ENCODE measurements around the gene SLC23A2.

Gene SLC23A2

GRCh38 chr20:4844751-4845465, 156.4 kb downstream of the SLC23A2 start:
- no peak for DNase-seq (ENCODE audit: low read depth in 2 of 2)

- no peak for DNase-seq (ENCODE audit: low read depth in 2 of 2)
Observed at GRCh38 chr20:4844325-4844724, 157.0 kb downstream of the SLC23A2 start.

DNA sequence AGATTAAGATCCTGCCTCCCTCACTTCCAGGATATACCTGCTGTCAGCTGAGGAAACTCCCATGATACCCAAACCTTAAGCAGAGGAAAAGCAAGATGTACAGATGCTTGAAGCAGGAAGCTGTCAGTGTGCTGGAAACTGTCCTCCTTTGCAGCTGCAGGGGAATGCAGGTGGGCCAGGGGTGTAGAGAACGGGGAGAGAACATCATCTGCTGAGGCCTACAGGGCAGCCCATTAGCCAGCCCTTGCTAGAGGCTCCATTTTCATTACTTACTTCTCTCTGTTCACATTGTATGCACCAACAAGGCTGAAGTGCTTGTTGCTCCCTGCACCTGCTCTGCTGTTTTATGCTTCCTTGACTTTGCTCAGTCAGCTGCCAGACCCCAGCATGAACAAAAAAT, 160.5 kb downstream of the SLC23A2 start:
- no peak for DNase-seq (ENCODE audit: low read depth in 2 of 2)

- DNase-seq (ENCODE audit: low read depth in 2 of 2), result no peak
Observed at GRCh38 chr20:4838526-4838925, 162.8 kb downstream of the SLC23A2 start.

DNA sequence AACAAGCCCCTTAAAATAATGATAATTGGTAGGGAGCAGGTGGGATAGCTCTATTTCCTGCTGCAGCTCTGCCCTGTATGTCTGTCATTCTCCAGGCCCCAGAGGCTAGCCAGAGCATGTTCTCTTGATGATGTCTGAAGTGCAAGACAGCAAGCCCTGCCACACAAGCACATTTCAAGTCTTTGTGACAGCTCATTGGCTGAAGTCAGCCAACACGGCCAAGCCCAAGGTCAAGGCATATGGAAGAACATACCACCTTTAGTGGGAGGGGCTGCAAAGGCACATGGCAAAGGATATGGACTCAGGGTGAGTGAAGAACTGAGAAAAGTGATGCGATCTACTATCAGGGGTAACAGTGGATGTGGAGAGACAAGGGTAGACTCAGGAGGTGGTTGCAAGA, 163.6 kb downstream of the SLC23A2 start:
- no peak for DNase-seq (ENCODE audit: low read depth in 2 of 2)

DNA sequence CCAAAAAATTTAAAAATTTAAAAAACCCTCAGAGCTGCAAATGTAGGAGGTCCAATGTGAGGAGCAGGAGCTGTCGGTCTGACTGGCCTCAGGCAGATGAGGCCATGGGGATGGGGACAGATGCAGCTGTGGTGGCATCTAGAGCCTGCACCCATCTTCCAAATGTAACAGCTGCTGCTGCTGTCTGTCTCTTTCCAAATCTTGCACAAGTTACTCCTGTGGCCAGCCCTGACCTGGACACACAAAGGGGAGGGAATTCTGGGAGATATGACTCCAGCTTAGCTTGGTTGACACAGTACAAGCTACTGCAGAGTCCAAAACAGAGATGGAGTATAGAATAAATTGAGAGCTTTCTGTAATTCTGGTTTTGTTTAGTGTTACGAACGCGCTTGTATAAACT, 164.4 kb downstream of the SLC23A2 start:
- no peak for DNase-seq (ENCODE audit: low read depth in 2 of 2)

DNA sequence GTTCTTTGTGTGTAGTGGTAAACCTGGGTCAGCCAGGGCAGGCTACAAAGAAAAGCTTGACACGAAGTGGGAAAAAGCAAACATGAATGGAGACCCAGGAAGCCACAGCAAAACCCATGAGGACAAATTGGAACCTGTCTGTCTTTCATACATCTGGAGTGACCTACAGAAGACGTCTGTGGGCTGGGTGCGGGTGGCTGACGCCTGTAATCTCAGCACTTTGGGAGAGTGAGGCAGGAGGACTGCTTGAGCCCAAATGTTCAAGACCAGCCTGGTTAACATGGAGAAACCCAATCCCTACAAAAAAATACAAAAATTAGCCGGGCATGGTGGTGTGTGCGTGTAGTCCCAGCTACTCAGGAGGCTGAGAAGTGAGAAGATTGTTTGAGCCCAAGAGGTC, 164.8 kb downstream of the SLC23A2 start:
- no peak for DNase-seq (ENCODE audit: low read depth in 2 of 2)

DNA sequence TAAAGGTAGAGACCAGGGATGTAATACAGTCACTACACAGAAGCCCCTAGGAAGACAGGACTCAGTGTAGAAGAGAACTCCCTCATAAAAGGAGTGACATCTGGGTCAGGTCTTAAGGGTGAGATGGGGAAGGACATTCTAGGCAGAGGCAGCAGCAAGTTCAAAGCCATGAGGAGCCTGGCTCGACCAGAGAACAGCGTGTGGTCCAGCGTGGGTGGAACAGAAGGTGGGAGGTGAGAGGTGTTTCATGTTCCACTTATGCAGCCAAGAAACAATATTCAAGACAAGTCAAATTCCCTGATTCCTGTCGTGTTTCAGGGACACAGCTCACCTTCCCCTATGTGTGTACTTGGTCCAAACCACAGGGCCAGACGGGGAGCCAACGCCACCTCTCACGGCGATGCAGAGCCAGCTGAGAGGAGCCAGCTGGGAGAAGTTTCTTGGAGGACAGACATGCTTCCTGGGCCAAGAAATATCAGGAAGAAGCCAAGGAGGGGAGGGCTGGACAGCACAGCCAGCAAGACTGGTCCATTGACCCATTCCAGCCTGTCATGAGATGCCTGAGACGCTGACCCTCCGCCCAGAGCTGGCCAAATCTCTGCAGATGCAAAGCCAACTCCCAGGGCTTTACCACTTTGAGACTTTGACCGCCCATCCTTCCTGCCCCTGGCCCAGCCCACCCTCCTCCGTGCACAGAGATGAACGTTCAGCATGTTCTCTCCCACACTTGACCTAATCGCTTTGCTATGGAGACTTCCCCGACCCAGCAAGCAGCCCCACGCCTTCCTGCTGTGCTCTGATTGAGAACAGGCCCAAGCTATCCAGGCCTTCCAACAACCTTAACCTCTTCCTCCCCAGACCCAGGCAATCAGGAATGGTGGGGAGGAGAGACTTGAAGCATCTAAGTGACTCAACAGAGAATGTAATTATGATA, 165.8 kb downstream of the SLC23A2 start:
- DNase-seq (ENCODE audit: low read depth in 2 of 2), result no peak

GRCh38 chr20:4833074-4833728, 168.1 kb downstream of the SLC23A2 start:
- DNase-seq (ENCODE audit: low read depth in 2 of 2), result no peak

DNA sequence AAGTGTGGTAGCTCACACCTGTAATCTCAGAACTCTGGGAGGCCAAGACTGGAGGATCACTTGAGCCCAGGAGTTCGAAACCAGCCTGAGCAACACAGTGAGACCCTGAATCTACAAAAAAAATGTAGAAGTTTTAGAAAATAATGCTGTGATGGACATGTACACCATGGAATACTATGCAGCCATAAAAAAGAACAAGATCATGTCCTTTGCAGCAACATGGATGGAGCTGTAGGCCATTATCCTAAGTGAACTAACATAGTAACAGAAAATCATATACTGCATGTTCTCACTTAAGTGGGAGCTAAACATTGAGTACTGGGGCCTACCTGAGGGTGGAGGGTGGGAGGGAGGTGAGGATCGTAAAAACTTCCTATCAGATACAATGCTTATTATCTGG, 168.8 kb downstream of the SLC23A2 start:
- no peak for DNase-seq (ENCODE audit: low read depth in 2 of 2)

DNA sequence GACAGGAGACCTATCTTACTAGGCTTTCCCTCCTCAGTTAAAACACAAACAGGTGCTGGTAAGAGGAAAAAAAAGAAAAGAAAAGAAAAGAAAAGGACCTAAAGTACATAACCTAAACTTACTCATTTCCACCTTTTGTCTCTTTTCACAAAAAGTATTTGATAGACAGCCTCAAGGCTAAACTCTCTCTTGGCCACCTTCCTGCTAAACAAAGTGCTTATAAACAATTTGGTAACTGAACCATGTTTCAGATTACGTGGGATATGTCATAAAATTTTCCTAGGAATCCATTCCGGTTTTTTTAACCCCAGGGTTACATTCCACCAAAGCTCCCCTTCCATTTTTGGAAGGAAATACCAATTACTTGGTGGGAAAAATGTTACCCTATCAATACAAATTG, 170.6 kb downstream of the SLC23A2 start:
- DNase-seq (ENCODE audit: low read depth in 2 of 2), result no peak

GRCh38 chr20:4830259-4830658, 171.1 kb downstream of the SLC23A2 start:
- no peak for DNase-seq (ENCODE audit: low read depth in 2 of 2)

- no peak for DNase-seq (ENCODE audit: low read depth in 2 of 2)
Observed at GRCh38 chr20:4829514-4830215, 171.6 kb downstream of the SLC23A2 start.

- DNase-seq (ENCODE audit: low read depth in 2 of 2), result no peak
Observed at GRCh38 chr20:4828830-4829513, 172.3 kb downstream of the SLC23A2 start.

GRCh38 chr20:4821590-4821989, 179.7 kb downstream of the SLC23A2 start:
- no peak for DNase-seq (ENCODE audit: low read depth in 2 of 2)

DNA sequence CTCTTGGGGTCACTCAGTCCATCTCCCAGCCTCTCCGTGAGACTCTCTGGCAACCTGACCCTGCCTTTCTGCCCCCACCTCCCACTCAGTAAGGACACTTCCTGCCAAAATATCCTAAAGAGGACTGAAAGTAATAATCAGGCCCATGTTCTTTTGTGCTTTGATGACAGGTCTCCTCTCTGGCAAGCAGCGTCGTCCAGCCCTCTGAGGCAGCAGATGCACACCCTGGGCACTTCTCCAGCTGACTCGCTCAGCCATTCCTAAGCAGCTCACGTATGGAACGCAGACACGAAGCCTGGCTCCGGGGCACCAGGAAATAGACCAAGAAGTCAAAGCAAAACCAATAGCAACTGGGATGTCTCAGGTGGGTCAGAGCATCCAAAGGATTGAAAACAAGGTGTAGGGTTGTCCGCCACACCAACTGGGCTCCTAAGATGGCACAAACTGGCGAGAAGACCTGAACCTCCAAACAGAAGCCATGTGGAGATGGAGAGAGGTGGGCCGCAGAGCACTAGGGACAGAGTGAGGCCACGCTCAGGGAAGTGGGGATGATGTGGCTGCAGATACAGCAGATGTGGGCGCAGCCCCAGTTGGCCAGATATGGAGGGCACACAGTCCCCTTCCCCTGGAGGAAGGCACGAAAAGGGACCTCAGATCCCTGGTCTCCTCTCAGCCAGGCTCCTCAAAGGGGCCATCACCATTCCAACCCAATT, 180.3 kb downstream of the SLC23A2 start:
- DNase-seq (ENCODE audit: low read depth in 2 of 2), result no peak

DNA sequence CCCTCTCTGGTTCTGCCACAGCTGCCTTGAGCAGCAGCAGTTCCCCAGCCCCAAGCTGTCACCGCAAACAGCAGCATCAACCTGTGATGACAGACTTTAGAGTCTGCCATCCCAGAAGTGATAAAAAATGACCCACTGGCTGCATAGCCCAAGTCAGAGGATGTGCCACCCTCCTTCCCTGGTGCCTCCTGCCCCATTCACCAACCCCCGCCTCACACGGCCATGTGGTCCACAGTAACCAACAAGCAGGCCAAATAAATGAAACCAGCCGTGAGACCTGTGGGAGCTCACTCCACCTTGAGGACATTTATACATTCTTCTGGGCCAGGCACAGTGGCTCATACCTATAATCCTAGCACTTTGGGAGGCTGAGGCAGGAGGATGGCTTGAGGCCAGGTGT, 181.4 kb downstream of the SLC23A2 start:
- no peak for DNase-seq (ENCODE audit: low read depth in 2 of 2)

GRCh38 chr20:4817230-4817671, 184.1 kb downstream of the SLC23A2 start:
- DNase-seq (ENCODE audit: low read depth in 2 of 2), result no peak

DNA sequence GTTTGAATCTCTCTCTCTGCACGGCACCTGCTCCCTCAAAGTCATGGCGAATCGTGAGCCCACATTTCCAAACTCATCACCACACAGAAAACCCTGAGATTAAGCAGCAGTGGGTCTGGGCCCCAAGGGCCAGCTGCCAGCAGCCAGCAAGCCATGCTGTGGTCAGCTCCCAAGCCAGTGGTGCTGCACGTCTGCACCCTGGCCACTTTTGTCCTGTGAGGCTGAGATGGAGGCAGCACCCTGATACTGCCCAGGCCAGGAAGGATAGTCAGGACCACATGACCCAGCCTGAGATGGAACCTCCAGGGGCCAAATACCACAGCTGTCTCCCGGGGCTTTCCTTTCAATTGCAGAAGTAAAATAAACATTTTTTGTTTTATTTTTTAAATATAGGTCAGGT, 185.7 kb downstream of the SLC23A2 start:
- no peak for DNase-seq (ENCODE audit: low read depth in 2 of 2)

DNA sequence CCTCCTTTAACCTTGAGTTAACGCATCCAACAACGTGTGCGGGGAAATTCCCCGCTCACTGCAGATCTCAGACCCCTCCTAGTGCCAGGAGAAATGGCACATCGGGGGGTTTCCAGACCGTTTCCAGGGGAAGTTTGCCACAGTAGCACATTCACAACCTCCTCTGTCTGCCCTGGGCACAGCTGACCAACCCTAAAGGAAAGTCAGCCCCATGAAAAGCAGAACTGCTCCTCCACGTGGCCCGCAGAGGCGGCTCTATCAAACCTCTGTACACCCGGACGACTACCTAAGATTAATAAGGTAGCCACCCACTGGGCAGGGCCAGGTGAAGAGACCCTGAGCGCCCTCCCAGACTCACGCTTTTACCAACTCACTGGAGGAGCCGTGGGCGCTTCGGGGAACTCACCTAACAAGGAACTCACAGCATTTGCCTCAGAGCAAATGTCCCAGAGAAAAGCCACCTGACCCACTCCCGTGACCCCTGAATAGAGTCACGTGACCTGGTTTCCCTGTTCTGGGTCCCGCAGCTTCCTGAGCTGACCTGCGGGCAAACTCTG, 186.5 kb downstream of the SLC23A2 start:
- peak; percentile 43 to 56 for DNase-seq (ENCODE audit: low read depth in 2 of 2)
